Body of pancreas (tissue), 4 donors: Measurements from ENCODE around the gene IMMT.

ENCODE experiments used
- CTCF ChIP-seq, 7 experiments: fragments of 450-650 bp in 4 of 7; fragments of 200-600 bp in 3 of 7; sonication (generic) in 3 of 7; IDR thresholded peaks; one replicate each; pipeline ENCODE4 v1.5.1; 2016 to 2019; ENCODE audit warnings: antibody characterized with exemption in 7 of 7
- POLR2A ChIP-seq, 3 donors: fragments of 450-650 bp; IDR thresholded peaks; one replicate each; pipeline ENCODE4 v1.6.1; 2016; ENCODE audit warnings: antibody characterized with exemption in 3 of 3, mild to moderate bottlenecking in 2 of 3

- TF ChIP-seq CTCF (IDR thresholded peaks at IDR 0.05) = no peak
- no peak for TF ChIP-seq POLR2A (IDR thresholded peaks at IDR 0.05)
These were observed 45.0 kb upstream of the IMMT start for GRCh38 chr2:86240251-86240650.
